HG02884 (cell line): ENCODE data around the gene PSMA6.
"Not testable (repeated sequence)": the region's sequence is repeated elsewhere in the genome, so short reads cannot be mapped to it uniquely, and the experiment has no call there.

ENCODE experiments used
- ATAC-seq: cut with Tn5 transposase; IDR thresholded peaks from one replicate; pipeline ENCODE4 v1.9.1; 2021; ENCODE audit warnings: mild to moderate bottlenecking, moderate library complexity; ENCODE audit not compliant: unreplicated experiment

Gene PSMA6

GRCh38 chr14:35284506-35284905 lies 7.7 kb upstream of the PSMA6 start:
- no peak for ATAC-seq

- peak; percentile 71 for ATAC-seq
Observed at GRCh38 chr14:35285168-35286002, 6.8 kb upstream of the PSMA6 start.

GRCh38 chr14:35286003-35286600 lies 6.1 kb upstream of the PSMA6 start:
- peak; percentile 8 for ATAC-seq

GRCh38 chr14:35286707-35287106 lies 5.5 kb upstream of the PSMA6 start:
- no peak for ATAC-seq

DNA sequence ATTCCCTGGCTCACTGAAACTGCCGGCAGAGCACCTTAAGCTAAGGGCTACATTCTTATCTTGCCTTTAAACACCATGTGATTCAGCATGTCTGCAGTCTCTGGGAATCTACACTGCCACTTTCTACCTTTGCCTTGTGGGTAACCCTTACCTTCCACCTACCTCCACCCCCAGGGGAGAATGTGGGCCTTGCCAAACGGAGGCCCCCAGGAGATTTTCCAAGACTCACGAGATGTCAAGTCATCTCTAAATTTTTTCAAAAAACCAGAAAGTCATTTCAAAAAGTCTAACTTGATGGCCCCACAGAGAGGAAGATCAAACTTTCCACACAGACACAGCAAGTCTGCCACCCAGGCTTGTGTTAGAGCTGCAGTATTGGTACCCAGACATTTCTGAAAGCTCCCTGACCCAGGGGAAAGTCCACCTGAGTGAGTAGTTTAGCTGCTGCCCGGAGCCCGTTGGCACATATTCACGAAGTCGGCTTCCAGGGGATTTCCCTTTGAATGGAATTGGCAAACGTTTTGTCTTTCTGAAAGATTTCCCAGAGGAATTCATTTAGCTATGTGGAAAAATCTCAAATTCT lies 4.7 kb upstream of the PSMA6 start:
- ATAC-seq, result no peak

DNA sequence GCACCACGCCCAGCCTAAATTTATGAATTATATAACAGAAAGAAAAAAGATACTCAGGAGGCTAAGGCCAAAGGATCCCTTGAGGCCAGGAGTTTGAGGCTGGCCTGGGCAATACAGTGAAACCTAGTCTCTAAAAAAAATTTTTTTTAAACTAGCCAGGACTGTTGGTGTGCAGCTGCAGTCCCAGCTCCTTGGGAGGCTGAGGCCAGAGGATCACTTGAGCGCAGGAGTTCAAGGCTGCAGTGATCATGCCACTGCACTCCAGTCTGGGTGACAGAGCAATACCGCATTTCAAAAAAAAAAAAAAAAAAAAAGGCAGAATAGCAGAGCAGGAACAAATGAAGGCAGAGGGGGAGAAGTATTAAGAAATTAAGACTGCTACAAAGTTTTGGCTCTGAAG lies 2.6 kb upstream of the PSMA6 start:
- ATAC-seq, result no peak

GRCh38 chr14:35292770-35293561 lies 784 bp downstream of the PSMA6 start:
- ATAC-seq, result peak; percentile 8

- ATAC-seq, result no peak
Observed at GRCh38 chr14:35295845-35296161, 3.6 kb downstream of the PSMA6 start.

GRCh38 chr14:35296545-35296944 lies 4.4 kb downstream of the PSMA6 start:
- ATAC-seq, result no peak

DNA sequence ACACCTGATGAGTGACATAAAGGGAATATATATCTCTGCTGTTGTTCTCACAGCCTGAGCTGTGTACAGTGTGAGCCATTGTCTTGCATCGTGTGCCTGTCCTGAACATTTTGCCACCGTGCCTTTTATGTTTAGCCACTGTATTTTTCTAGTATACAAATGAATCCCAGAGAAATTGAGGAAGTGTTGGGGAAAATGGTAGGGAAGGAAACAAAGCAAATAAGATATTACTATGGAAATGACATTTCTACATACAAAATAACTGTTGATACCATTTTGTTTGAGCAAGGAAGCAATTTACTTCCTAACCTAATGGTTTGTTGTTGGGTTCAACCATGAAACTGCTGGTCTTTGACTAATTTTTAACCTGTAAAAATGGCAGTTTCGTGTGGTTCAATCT lies 5.5 kb downstream of the PSMA6 start:
- no peak for ATAC-seq

DNA sequence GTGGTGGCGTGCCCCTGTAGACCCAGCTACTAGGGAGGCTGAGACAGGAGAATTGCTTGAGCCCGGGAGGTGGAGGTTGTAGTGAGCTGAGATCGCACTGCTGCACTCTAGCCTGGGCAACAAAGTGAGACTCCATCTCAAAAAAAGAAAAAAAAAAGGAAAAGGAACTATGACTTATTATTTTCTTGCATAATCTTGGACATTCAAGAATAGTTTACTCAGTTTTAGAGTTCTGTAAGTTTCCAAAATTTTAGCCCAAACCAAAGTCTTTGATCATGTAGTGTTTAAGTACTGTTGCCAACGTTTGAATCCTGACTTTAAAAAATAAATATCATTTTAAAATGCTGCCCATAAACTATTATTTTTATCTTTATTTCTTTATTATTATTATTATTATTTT lies 6.2 kb downstream of the PSMA6 start:
- no peak for ATAC-seq

- no peak for ATAC-seq
Observed at GRCh38 chr14:35299708-35300107, 7.5 kb downstream of the PSMA6 start.

- no peak for ATAC-seq
Observed at GRCh38 chr14:35300228-35300627, 8.0 kb downstream of the PSMA6 start.

GRCh38 chr14:35301334-35301733 lies 9.2 kb downstream of the PSMA6 start:
- ATAC-seq, result not testable (repeated sequence)

DNA sequence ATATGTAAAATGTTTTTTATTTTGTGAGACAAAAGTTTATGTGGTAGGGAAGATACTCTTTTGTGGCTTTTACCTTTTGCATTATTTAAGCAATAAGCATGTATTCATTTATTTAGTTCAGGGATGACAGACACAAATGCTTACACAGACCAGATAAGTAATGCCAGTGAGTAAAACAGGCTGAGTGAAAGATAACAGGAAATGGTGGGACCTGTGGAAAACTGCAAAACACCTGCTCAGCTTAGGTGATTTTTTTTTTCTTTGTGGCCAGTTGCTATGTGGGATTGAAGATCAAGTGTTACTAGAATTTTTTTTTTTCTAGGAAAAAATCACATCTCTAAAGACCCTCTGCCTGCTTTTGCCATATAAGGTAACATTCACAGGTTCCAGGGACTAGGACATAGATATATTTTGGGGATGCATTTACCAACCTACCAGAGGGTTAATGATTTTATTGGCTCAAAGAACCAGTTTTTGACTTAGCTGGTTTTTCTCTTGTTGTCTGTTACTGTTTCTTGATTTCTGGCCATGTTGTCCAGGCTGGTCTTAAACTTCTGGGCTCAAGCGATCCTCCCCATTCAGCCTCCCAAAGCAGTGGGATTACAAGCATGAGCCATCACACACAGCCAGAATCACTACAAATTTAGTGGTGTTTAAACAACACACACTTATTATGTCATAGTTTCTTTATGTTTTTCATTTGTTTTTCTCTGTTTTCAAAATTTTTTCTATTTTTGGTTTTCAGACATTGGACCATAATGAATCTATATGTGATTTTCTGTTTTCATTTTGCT lies 9.8 kb downstream of the PSMA6 start:
- ATAC-seq, result no peak

DNA sequence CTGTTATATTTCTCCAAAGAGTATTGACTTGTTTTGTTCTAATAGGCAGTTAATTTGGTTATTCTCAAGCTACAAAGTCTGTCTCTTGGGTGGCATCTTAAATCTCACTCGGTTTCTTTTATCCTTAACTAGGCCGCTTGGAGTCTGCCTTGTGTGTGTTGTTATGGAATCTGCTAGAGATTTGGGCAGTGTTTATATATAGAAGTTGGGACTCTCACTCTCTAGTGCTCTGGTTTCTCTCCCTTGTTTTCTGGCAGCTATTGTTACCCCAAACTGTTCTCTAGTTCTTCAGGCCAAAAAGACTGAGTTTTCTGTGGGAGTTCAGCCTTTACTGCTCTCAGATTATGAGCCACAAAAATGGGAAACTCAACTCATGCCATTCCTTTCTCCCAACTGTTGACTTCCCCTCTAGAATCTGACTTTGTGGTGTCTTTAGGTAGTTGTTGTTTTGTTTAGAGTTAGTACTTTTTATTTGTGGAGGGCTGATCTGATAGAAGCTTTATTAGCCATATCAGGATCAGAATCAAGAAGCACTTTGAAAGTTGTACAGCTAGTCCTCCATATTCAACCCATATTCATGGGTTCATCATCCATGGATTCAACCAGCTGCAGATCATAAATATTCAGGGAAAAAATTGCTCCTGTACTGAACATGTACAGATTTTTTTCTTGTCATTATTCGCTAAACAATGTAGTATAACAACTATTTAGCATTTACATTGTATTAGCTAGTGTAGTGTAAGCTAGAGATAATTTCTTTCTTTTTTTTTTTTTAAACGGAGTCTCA lies 11.2 kb downstream of the PSMA6 start:
- ATAC-seq, result no peak

DNA sequence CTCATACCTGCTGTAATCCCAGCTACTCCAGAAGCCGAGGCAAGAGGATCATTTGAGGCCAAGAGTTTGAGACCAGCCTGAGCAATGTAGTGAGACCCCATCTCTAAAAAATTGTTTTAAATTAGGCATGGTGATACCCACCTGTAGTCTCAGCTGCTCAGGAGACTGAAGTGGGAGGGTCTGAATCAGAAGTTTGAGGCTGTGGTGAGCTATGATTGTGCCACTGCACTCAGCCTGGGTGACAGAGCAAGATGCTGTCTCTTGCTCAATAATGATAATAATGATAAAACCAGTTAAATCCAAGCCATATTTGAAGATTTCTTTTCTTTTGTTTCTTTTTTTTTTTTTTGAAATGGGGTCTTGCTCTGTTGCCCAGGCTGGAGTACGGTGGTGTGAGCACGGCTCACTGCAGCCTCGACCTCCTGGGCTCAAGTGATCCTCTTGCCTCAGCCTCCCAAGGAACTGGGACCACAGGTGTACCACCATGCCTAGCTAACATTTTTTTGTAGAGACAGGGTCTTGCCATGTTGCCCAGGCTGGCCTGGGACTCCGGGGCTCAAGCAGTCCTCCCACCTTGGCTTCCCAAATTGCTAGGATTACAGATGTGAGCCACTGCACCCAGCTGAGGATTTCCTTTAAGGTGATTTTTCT lies 12.8 kb downstream of the PSMA6 start:
- no peak for ATAC-seq

GRCh38 chr14:35305633-35306032 lies 13.5 kb downstream of the PSMA6 start:
- no peak for ATAC-seq

GRCh38 chr14:35306114-35306513 lies 13.9 kb downstream of the PSMA6 start:
- no peak for ATAC-seq
